Measurements from ENCODE around the gene IFNAR1.

IFNAR1 gene

DNA sequence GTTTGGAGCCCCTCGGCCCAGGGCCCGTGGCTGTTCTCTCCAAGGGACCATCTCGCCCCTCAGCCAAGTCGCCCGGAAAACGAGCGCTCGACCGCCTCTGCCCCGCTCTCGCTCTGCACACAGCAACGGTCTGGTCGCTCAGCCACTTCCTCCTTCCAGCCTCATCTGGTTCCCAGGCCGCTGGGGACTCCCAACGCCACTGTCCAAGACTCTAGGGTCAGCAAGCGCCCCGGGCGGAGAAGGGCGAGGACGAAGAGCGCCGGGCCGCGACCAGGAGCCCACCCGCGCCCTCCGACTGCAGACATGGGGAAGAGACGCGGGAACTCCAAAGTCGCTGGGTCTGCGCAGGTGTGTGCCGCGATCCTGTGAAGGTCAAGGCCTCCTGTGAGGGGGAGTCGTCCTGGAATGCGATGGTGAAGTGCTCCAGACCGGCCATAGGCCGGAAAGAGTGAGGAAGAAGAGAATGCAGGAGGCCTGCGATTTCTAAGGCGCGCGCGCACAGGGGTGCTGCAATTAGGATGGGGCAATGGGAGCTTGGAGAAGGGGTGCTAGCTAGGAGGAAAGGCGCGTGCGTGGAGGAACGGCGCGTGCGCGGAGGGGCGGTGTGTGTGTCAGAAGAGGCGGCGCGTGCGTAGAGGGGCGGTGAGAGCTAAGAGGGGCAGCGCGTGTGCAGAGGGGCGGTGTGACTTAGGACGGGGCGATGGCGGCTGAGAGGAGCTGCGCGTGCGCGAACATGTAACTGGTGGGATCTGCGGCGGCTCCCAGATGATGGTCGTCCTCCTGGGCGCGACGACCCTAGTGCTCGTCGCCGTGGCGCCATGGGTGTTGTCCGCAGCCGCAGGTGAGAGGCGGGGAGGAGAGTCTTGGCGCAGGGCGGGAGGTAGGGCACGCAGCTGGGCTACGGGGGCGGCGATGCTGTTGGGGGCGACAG, at the start of gene IFNAR1:
Gene IFNAR1, plus strand, starts transcription at position 680 of the 931 bp plus-strand sequence. Its CDS starts 86 bp downstream, at position 766.
- peak; percentile 99 for DNase-seq

DNA sequence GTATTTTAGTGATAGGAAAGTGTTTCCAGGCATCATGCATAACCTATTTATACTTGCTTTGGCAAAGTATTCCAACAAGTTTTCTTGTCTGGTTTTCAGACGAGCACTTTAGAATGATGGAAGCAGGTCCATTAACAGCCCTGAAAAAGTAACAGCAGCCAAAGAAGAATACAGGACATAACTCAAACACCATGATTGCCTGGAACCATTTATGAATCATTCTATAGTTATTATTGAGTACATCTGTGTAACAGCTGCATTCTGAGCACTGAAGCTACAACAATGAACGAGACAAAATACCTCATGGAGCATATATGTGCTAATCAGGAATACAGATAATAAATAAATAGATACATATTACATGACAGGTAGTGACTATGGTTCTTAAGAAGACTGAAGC, 46.0 kb upstream of the IFNAR1 start:
- DNase-seq, result peak; percentile 63

DNA sequence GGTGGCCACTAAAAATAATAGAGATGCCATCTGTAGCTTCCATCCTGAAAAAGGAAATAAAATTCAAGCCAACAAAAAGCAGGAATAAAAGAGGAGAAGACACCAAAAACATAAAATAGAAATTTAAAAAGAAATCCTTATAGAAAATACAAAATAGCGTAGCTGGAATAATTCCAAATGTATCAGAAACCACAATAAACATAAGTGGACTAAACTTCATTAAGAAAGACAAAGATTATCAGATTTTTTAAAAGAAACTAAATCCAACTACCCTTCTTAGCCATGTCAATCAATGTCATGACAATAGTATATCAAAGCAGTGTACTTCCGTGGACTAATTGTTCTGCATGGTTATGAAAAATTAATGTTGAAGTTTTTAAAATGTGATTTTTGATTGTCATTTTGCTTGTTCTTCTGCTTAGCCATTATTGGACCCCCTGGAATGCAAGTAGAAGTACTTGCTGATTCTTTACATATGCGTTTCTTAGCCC, 45.4 kb upstream of the IFNAR1 start:
- no peak for DNase-seq

DNA sequence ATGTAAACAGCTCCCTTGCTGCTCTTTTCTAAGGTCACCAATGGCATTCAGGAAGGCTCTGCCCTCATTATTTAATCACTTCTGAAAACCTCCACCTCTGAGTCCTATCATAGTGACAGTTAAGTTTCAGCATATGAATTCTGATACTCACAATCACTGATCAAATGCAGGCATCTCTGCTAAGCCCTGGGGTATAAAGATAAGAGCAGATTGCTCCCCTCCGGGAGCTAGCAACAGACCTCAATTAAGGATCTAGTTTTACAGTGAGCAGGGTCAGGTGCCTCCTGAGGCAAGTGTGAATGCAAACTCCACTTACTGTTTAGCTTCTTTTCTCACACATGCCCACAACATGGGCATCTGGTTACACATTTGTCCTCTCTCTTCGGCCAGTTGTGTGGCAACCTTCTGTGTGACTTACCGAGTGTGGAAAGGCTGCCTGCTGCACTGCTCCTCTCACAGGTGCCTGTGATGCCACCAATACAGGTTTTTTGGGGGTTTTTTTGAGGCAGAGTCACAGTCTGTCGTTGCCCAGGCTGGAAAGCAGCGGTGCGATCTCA, 43.6 kb upstream of the IFNAR1 start:
- no peak for DNase-seq

DNA sequence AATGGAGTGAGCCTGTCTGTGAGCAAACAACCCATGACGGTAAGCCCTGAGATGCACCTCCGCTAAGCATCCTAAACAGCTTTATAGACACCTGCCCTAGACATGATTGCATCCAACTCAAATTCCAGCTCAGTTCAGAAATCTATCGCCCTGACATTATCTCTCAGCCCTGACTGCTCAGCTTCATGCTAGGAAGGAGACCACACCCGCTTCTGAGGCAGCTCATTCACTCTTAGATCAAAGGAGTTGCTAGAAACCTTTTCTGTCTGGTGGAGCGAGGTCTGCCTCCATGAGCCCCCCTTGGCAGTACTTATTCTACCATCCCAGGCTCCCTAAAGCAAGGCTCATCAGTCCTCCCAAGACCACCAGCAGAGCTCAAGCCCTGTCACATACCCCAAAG, 41.6 kb upstream of the IFNAR1 start:
- no peak for DNase-seq

DNA sequence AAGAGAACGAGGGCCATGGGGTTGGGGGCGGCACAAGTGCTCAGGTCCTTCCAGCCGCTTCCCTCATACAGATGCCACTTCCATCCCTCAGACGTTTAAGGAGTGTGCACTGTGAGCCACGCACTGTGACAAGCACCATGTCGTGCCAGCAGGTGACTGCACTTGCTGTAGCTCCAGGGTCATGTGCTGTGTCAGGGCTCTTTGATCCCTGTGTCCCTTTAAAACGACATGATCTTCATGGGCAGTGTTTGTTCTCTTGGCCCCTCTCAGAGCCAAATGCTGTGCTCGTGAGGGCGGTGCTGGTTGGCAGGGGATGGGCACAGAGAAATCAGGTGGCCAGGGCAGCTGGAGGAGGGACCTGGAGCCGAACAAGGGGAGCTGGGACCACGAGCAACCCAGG, 38.7 kb upstream of the IFNAR1 start:
- DNase-seq, result no peak

DNA sequence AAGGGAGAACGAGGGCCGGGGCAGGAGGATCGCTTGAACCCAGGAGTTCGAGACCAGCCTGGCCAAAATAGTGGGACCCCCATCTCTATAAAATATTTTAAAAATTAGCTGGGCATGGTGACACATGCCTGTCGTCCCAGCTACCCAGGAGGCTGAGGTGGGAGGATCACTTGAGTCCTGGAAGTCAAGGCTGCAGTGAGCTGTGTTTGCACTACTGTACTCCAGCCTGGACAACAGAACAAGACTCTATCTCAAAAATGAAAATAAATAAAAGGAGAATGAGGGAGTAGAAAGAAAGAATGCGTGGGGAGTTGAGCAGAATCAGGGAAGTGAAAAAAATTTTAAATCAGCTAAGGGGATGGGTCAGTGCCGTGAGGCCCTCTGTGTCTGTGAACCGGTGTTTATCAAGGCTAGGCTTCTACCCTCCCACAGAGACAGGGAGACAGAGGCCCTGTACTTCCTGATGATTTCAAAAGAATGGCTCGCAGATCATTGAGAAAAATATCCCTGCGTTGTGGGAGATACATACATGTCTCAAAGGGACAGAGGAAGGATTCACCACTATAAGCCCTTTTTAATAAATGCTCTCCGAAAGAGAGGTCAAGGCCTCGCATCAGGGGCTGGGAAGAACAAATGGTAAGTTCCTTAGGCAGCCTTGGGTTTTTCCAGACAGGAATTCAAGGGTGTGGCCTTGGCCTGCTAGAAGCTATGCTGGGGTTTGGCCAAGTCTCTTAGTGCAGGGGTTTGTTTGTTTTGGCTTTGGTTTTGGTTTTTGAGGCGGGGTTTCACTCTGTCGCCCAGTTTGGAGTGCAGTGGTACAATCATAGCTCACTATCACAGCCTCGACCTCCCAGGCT, 37.9 kb upstream of the IFNAR1 start:
- peak; percentile 58 for DNase-seq

DNA sequence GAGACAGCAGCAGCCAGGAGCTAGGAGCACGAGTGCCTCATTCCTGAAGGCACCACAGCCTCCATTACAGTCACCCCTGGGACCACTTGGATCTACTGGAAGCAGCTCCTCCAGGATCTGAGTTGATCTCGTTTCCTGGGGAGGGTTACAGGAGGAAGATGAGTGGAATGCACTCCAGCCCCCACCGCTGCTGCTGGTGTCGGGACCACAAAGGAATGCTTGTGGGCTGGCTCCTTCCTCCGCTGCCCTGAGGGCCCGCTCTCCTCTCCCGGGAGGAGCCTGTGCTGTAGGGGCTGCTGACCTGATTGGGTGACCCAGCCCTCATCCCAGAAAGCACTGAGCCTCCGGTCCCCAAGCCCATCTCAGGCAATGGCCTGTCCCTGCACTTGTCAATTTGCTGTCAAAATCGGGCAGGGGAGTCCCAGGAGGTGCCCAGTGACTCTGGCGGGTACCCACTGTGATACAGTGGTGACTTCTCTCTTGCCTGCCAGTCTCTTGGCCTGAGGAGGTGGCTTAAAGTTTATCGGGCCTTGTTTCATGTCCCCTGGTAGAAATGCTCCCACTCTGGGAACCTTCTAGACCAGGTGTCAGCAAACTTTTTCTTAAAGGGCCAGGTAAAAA, 35.5 kb upstream of the IFNAR1 start:
- DNase-seq, result no peak

DNA sequence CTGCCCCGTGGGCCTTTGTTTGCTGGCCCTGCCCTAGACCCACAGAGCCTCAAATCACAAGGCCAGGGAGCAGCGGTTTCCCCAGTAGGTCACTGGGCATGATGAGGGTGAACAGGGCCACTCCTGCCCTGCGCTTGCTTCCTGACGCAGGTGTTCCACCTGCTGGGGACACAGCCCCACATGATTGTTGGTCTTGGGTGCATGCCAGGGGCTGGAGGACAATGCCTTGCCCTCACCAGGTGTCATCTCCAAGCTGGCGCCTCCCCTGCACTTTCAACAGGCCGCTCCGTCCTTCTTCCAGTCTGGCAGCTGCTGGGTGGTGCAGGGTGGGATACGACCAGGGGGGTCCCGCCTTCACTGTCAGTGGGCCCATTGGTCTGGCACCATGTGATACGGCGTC, 34.3 kb upstream of the IFNAR1 start:
- DNase-seq, result no peak

DNA sequence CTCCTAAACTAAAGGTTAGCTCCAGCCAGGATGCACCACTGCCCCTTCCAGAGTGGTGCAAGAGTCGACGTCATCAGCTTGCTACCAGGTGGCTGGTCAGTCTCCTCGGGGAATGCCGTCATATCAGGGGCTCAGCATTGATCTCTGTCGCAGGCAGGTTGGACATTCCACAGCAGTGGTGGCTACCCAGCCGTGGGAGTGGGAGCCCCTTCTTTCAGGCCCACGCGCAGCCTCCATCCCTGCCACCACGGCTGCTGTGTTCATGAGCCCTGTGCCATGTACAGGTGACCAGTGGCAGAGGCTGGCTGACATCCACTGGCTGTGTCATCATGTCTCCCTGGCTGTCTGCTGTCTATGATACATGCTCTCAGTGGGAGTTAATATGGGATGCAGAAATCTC, 33.1 kb upstream of the IFNAR1 start:
- no peak for DNase-seq

DNA sequence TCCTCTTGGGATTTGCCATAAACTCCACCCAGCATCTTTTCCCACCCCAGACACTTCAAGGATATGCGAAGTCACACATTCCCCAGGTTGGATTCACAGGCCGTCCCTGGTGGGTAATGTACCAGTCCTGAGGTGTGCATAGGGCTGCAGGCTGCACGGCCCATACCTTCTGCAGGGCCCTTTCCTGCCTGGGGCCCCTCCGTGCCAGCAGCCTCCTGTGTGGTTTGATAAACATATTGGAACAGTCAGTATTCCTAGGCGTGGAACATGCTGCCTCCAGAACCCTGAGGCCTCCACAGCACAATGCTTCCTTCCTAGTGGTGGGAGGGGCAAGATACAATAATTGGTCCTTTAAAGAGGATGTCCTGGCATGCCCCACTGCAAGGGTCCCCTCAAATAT, 32.0 kb upstream of the IFNAR1 start:
- DNase-seq, result no peak

DNA sequence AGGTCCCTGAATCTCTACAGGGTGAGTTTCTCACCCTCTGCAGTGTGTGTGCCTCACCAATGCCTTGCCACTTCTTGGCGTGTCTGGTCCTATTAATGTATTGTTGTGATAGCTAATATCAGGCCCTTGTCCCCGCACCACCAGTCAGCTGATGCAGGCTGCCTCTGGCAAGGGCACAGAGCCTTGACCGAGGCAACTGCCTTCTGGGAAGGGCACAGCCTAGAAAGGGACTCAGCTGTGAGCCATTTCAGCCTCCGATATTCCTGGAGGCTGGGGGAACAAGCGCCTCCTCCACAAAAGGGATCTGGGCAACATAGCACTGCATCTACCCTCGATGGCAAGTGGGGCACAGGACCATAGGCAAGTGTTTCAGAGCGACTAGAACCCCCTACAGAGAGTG, 31.6 kb upstream of the IFNAR1 start:
- no peak for DNase-seq

DNA sequence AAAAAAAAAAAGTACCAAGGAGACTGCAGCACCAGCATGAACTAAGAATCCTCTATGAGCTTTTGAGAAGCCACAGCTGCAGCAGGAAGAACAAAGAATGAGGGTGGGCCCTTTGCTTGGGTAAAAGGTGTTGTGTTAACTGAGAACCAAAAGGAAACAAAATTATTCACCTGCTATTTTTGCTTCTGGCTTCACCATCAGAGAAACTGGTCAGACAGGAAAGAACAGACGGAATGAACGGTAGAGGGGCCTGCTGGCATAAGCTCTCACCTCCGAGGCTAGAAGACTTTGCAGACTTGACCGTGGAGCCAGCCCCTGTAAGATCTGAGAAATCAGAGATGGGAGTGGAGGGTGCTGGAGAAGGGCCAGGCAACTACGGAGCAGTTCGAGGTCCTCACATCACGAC, 31.0 kb upstream of the IFNAR1 start:
- DNase-seq, result no peak

DNA sequence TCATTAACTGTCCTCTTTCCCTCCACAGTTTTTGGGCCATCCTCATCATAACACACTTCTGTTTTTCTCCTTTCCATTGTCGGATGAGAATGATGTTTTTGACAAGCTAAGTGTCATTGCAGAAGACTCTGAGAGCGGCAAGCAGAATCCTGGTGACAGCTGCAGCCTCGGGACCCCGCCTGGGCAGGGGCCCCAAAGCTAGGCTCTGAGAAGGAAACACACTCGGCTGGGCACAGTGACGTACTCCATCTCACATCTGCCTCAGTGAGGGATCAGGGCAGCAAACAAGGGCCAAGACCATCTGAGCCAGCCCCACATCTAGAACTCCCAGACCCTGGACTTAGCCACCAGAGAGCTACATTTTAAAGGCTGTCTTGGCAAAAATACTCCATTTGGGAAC, 28.6 kb upstream of the IFNAR1 start:
- no peak for DNase-seq

DNA sequence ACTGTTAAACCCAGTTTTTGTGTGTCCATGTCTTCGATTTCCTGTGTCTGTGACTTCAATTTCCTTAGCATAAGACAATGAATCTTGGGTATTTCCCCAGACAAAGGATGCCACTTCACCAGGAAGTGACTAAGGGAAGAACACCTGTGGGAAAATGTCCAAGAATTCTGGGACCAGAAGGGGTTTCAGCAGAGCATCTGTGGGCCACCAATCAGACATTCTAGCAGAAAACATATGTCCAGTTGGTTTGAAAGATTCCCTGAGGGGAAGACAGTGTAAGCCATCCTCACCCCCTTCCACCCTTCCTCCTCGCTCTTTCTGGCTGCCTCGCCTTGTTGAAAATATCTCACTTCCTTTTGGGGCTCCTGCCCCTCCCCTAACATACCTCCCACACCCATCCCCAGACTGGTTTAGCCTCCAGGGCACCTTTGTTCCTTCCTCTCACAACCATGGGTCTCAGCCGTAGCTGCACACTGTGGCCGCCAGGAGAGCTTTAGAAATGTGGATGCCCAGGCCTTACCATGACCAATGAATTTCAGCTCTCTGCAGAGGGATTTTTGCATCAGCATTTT, 25.5 kb upstream of the IFNAR1 start:
- DNase-seq, result no peak

DNA sequence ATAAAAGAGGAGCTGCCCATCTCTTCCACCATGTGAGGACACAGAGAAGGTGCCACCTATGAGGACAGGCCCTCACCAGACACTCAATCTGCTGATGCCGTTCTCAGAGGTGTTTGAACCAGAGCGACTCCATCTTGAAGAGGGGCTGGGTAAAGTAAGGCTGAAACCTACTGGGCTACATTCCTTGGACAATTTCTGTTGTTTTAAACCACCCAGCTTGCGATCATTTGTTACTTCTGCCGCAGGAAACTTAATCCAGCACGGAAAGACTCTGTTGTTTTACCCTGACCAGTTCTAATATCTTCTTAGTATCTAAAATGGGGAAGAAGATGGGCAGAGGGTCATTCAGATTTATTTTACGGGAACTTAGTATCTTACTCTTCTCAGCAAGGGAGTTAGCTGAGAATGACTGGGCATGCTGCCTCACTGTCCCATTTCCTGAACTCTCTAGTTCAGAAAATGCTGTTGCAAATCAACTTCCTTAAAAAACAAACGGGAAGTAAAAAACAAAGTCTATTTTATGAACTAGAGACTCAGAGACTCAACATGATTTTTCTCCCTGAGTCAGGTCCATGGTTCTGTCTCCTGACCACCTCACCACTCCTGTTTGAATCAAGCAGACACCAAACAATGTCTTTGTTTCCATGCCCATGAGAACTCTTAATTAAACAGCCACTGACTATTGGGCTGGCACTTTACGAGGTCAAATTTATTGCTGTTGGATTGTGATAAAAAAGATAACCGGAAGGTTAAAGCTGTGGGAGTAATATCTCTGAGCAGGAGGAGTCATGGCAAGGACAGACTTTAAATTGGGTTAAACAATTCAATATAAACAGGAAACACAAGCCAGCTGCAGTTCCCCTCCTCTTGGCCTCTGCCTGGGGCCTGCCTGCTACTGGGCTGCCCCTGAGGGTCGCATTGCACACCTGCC, 23.8 kb upstream of the IFNAR1 start:
- DNase-seq, result no peak

DNA sequence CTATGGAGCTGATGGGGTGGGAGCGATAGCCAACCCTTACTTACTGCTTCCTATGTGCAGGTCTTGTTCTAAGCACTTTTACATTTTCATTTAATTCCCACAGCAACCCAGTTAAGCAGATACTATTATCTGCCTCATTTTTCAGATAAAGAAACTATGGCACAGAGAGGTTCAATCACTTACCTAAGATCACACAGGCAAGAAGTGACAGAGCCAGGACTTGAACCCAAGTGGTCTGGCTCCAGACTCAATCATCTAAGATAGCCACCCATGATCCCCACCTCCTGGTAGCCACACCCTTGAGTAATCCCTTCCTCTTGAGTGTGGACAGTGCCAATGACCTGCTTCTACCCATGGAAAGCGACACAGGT, 23.2 kb upstream of the IFNAR1 start:
- DNase-seq, result no peak

DNA sequence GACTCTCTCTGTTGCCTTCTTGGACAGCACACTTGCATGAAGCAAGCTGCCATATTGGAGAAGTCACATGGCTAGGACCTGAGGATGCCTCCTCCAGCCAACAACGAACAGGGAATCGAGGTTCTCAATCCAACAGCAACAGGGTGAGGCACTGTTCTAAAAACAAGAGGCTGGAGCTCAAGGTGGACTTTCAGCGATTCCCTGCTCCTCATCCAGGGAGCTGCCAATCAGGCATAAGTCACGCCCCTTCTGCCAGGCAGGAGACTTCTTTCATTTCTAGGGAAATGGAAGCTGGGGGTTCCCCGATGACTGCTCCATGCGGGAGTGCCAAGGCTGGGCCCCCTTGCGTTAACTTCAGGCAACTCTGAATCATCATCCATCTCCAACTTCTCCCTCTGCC, 22.7 kb upstream of the IFNAR1 start:
- no peak for DNase-seq

DNA sequence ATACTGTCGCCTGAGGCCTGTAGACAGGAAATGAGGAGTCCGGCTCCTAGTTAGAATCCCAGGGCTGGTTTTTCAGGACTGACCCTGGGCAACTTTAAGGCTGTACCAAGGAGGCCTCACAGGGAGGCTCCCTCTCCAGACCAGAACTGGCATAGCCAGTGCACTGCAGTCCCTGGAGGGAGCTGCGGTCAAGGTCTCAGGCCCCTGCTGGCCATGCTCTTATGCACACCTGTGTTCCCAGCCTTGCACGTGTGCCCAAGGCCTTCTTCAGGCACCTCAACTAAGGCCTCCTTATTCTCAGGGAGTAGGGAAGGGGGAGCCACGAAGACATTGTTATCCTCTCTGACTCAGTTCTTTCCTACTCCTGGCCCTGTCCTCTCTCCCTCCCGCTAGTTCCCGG, 22.0 kb upstream of the IFNAR1 start:
- no peak for DNase-seq

DNA sequence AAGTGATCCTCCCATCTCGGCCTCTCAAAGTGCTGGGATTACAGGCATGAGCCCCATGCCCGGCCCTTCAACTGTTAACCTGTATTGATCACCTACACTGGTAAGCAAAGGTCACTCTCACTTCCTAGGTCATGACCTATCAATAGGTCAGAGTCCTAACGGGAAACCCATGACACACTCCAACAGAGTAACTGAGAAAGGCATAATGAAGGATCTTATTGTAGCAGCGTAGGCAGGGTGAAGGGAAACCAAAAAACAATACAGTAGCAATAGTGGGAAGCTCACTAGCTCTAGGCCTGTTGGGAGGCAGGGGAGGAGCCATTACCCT, 19.5 kb upstream of the IFNAR1 start:
- no peak for DNase-seq

DNA sequence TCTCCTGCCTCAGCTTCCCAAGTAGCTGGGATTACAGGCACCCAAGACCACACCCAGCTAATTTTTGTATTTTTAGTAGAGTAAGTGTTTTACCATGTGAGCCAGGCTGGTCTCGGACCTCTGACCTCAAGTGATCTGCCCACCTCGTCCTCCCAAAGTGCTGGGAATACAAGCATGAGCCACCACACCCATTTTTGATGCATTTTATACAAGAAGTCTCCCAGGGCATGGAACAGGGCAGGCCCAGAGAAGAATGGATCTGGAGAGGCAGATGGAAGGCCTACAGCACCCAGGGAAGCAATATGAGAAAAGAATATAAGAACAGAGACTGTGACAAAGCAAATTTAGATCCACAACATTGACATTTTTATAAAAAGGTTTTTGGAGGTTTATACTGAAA, 18.8 kb upstream of the IFNAR1 start:
- no peak for DNase-seq

Data from HCEC 1CT (cell line).